HCT116 (cell line): ENCODE data around the gene RNU2-1. TPM values are rescaled to one million over a fixed set of nuclear protein-coding genes. Genes with fewer than 3 reads are reported as not detected.

Experiments used
- ATAC-seq: fragments of 200-7000 bp; cut with Tn5 transposase; 2 replicates; pipeline ENCODE4 v1.9.1; 2020; ENCODE audit warnings: mild to moderate bottlenecking, moderate library complexity
- BruUV-seq: library from RNA; stranded (reverse); fragments of 400-500 nt; replicated peaks from 2 replicates; lab custom pipeline; 2021; lab: Mats Ljungman, UMichigan
- CTCF ChIA-PET: fragments of 300-600 bp; sonication (Branson Sonifier 250); formaldehyde crosslinking; loops from one replicate; lab custom pipeline; 2021; ENCODE audit warnings: antibody characterized with exemption; lab: Charles Lee
- POLR2A ChIA-PET: fragments of 300-600, 350-600 bp; sonication (Branson Sonifier 250); formaldehyde crosslinking; loops from one replicate; lab custom pipeline; 2021; ENCODE audit warnings: antibody characterized with exemption; lab: Charles Lee
- RAD21 ChIA-PET, 2 experiments: fragments of 300-600 bp; sonication (Branson Sonifier 250); formaldehyde crosslinking; loops; one replicate each; lab custom pipeline; 2023; ENCODE audit warnings: low total read pairs in 2 of 2; ENCODE audit not compliant: uncharacterized antibody in 2 of 2, unreplicated experiment in 2 of 2, low non-redundant PET in 1 of 2; lab: Charles Lee
- DNase-seq: peaks from one replicate; pipeline ENCODE4 v3.0.0-alpha.2; 2010; ENCODE audit warnings: low read depth, low spot score
- H2AFZ ChIP-seq: fragments of 200-600 bp; shearing (Covaris generic), sonication (generic); 2 replicates; pipeline ENCODE4 v1.6.1; 2017; ENCODE audit warnings: low read depth, mixed run types, mixed read lengths, antibody characterized with exemption, low read length; ENCODE audit not compliant: poor library complexity, severe bottlenecking
- H3K27ac ChIP-seq: 2 replicates; pipeline ENCODE4 v1.5.1; 2012; ENCODE audit warnings: low read depth, low read length
- H3K27me3 ChIP-seq: fragments of 200-600 bp; sonication (generic); 2 replicates; pipeline ENCODE4 v1.6.1; 2016; ENCODE audit warnings: mixed run types, low read length, mixed read lengths; ENCODE audit not compliant: insufficient read depth
- H3K36me3 ChIP-seq, 2 experiments: fragments of 200-500 bp in 1 of 2; fragments of 200-600 bp in 1 of 2; sonication (Bioruptor generic) in 1 of 2; sonication (generic) in 1 of 2; 2 replicates each; pipeline versions ENCODE4 v1.5.1 to v1.6.1; 2014 to 2016; ENCODE audit warnings: low read length in 2 of 2, inconsistent platforms in 1 of 2, mixed read lengths in 1 of 2, mixed run types in 1 of 2; ENCODE audit not compliant: insufficient read depth in 2 of 2, control insufficient read depth in 1 of 2
- H3K4me1 ChIP-seq, 2 experiments: fragments of 200-600 bp in 1 of 2; sonication (generic) in 1 of 2; 2 replicates each; pipeline versions ENCODE4 v1.5.1 to v1.6.1; 2012 to 2017; ENCODE audit warnings: low read length in 2 of 2, inconsistent platforms in 1 of 2, mild to moderate bottlenecking in 1 of 2, mixed read lengths in 1 of 2, mixed run types in 1 of 2, moderate library complexity in 1 of 2; ENCODE audit not compliant: insufficient read depth in 2 of 2, control insufficient read depth in 1 of 2
- H3K4me2 ChIP-seq: fragments of 200-600 bp; sonication (generic); 2 replicates; pipeline ENCODE4 v1.6.1; 2017; ENCODE audit warnings: mixed run types, low read length, mixed read lengths
- H3K4me3 ChIP-seq, 2 experiments: fragments of 200-600 bp in 1 of 2; sonication (generic) in 1 of 2; replicated peaks in 1 of 2; 2 replicates each; pipeline ENCODE4 v1.5.1; 2011 to 2016; ENCODE audit warnings: low read length in 2 of 2, control low read depth in 1 of 2, low read depth in 1 of 2, mild to moderate bottlenecking in 1 of 2, mixed read lengths in 1 of 2, mixed run types in 1 of 2
- H3K79me2 ChIP-seq: fragments of 200-600 bp; sonication (generic); 2 replicates; pipeline ENCODE4 v1.6.1; 2017; ENCODE audit warnings: mild to moderate bottlenecking, mixed run types, low read length, moderate library complexity, mixed read lengths; ENCODE audit not compliant: insufficient read depth
- H3K9ac ChIP-seq: fragments of 200-600 bp; sonication (generic); 2 replicates; pipeline ENCODE4 v1.6.1; 2016; ENCODE audit warnings: low read length, mixed read lengths
- H3K9me2 ChIP-seq: fragments of 200-600 bp; sonication (generic), shearing (Covaris generic); 2 replicates; pipeline ENCODE4 v1.6.1; 2017; ENCODE audit warnings: mixed run types, mild to moderate bottlenecking, moderate library complexity; ENCODE audit not compliant: insufficient read depth
- H3K9me3 ChIP-seq, 2 experiments: fragments of 200-500 bp in 1 of 2; fragments of 200-600 bp in 1 of 2; sonication (Bioruptor generic) in 1 of 2; sonication (generic) in 1 of 2; 2 replicates each; pipeline ENCODE4 v1.6.1; 2014 to 2017; ENCODE audit warnings: low read length in 2 of 2, mixed read lengths in 2 of 2, inconsistent platforms in 1 of 2, low read depth in 1 of 2, mild to moderate bottlenecking in 1 of 2, mixed run types in 1 of 2, moderate library complexity in 1 of 2; ENCODE audit not compliant: control insufficient read depth in 1 of 2, insufficient read depth in 1 of 2
- H4K20me1 ChIP-seq: fragments of 200-600 bp; sonication (generic), shearing (Covaris generic); 2 replicates; pipeline ENCODE4 v1.6.1; 2017; ENCODE audit warnings: mixed run types, mild to moderate bottlenecking, moderate library complexity; ENCODE audit not compliant: insufficient read depth
- EGR1 ChIP-seq: IDR thresholded peaks from 2 replicates; pipeline ENCODE4 v1.6.1; 2012; ENCODE audit warnings: low read depth
- EZH2phosphoT487 ChIP-seq: fragments of 200-600 bp; IDR thresholded peaks from 2 replicates; pipeline ENCODE4 v1.6.1; 2018; ENCODE audit warnings: antibody characterized with exemption, borderline replicate concordance
- RAD21 ChIP-seq: IDR thresholded peaks from 2 replicates; pipeline ENCODE4 v1.6.1; 2012; ENCODE audit warnings: low read depth, mild to moderate bottlenecking
- TCF7L2 ChIP-seq: IDR thresholded peaks from 2 replicates; pipeline ENCODE4 v1.7.0; 2011; ENCODE audit warnings: borderline replicate concordance, inconsistent platforms; ENCODE audit not compliant: insufficient read depth, insufficient read length; ENCODE audit errors: extremely low read depth
- intact Hi-C: fragments of 100-400 bp; cut with micrococcal nuclease; formaldehyde crosslinking; loops from 2 replicates; pipeline ENCODE4 v1.10.0; 2022
- total RNA-seq: library from RNA; stranded (reverse); gene quantifications from one replicate; pipeline ENCODE4 v1.2.1, GENCODE V29; 2021; ENCODE audit not compliant: unreplicated experiment
- TF ChIP-seq, protein P1 (sequence below), 3 experiments: fragments of 200-600 bp in 1 of 3; sonication (generic) in 1 of 3; IDR thresholded peaks in 2 of 3; conservative IDR thresholded peaks in 1 of 3; 2 replicates each; pipeline ENCODE4 v1.5.1; 2012 to 2017; ENCODE audit warnings: low read depth in 2 of 3, low read length in 2 of 3, antibody characterized with exemption in 1 of 3, borderline replicate concordance in 1 of 3, control low read depth in 1 of 3, mild to moderate bottlenecking in 1 of 3, mixed read lengths in 1 of 3, mixed run types in 1 of 3, moderate library complexity in 1 of 3; ENCODE audit not compliant: insufficient read depth in 1 of 3
- TF ChIP-seq, protein P2 (sequence below): IDR thresholded peaks from 2 replicates; pipeline ENCODE4 v1.6.1; 2012

Gene RNU2-1
- total RNA-seq, 1 experiment from 2014 or later: 5,800 TPM

- H3K9ac ChIP-seq: no peak overlapping the region
- no peak for TF ChIP-seq TCF7L2
- TF ChIP-seq, protein P1, sequence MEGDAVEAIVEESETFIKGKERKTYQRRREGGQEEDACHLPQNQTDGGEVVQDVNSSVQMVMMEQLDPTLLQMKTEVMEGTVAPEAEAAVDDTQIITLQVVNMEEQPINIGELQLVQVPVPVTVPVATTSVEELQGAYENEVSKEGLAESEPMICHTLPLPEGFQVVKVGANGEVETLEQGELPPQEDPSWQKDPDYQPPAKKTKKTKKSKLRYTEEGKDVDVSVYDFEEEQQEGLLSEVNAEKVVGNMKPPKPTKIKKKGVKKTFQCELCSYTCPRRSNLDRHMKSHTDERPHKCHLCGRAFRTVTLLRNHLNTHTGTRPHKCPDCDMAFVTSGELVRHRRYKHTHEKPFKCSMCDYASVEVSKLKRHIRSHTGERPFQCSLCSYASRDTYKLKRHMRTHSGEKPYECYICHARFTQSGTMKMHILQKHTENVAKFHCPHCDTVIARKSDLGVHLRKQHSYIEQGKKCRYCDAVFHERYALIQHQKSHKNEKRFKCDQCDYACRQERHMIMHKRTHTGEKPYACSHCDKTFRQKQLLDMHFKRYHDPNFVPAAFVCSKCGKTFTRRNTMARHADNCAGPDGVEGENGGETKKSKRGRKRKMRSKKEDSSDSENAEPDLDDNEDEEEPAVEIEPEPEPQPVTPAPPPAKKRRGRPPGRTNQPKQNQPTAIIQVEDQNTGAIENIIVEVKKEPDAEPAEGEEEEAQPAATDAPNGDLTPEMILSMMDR (IDR thresholded peaks at IDR 0.05 in 2 of 3, conservative IDR thresholded peaks at IDR 0.05 in 1 of 3; ENCODE audit: borderline replicate concordance in 1 of 3, insufficient read depth in 1 of 3, low read depth in 2 of 3, low read length in 2 of 3): no peak
- TF ChIP-seq, all 23 proteins: peak for 0
- Histone ChIP-seq H2AFZ (no peak overlapping the region), H3K9me2 (no peaks in the 10 kb centered on the region), H3K4me3 (no peak overlapping the region), H3K79me2 (no peaks in the 10 kb centered on the region), H3K36me3 (no peaks in the 10 kb centered on the region), H3K4me1 (no peaks in the 10 kb centered on the region), H4K20me1 (no peaks in the 10 kb centered on the region), H3K9me3 (no peaks in the 10 kb centered on the region), H3K4me2 (no peak overlapping the region), H3K27ac (no peak overlapping the region), H3K27me3 (no peaks in the 10 kb centered on the region)
- CTCF ChIA-PET: no interaction called here
- DNase-seq (no peak), ATAC-seq (no peak)
- no TSS peak for BruUV-seq
- POLR2A ChIA-PET: interaction anchor here (1.7 kb wide), 1 partner anchor 89 kb away, joined by 4 read pairs; no protein-coding TSS in a partner anchor
- RAD21 ChIA-PET: no interaction called here
- intact Hi-C loops: no loop called here
Measured at GRCh38 chr17:43226393-43226792, 7.4 kb downstream of the RNU2-1 start.

GRCh38 chr17:43224146-43224705, 9.6 kb downstream of the RNU2-1 start:
- H2AFZ ChIP-seq: no peak overlapping the region
- TF ChIP-seq EZH2phosphoT487: no peak
- TF ChIP-seq EGR1: no peak
- no peak for TF ChIP-seq RAD21
- TF ChIP-seq, protein P2, sequence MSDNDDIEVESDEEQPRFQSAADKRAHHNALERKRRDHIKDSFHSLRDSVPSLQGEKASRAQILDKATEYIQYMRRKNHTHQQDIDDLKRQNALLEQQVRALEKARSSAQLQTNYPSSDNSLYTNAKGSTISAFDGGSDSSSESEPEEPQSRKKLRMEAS: no peak
- TF ChIP-seq, all 23 proteins: peak for 0
- DNase-seq (no peak), ATAC-seq (no peak)
- ChIA-PET POLR2A (interaction anchor here (1.1 kb wide), 1 partner anchor 91 kb away, joined by 4 read pairs; no protein-coding TSS in a partner anchor), RAD21 (no interaction called here), CTCF (no interaction called here)
- Histone ChIP-seq H4K20me1 (no peaks in the 10 kb centered on the region), H3K9ac (no peak overlapping the region), H3K79me2 (no peaks in the 10 kb centered on the region), H3K4me3 (no peak overlapping the region), H3K27ac (no peak overlapping the region), H3K9me2 (no peaks in the 10 kb centered on the region), H3K4me1 (no peaks in the 10 kb centered on the region), H3K4me2 (no peak overlapping the region), H3K36me3 (no peaks in the 10 kb centered on the region), H3K27me3 (no peaks in the 10 kb centered on the region), H3K9me3 (no peaks in the 10 kb centered on the region)
- BruUV-seq: no TSS peak
- intact Hi-C loops: no loop called here
